ENCODE results near the gene ANKDD1A.

Gene ANKDD1A

DNA sequence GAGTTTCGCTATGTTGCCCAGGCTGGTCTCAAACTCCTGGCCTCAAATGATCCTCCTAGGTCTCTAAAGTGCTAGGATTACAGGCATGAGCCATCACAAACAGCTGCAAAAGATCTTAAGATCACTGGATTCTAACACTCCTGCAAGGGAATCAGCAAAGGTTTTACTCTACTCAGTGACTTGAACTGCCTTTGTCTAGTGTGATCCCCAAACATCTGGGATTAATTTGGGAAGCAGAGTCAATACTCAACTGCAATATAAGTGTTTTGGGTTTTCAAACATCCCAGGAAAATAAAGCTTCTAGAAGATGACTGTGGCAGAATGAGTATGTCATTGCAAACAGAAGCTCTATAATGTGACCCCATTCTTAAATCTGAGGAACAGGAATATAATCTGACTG lies 70.8 kb downstream of the ANKDD1A start:
- H3K4me3 ChIP-seq: no peak overlapping the region
- H3K27me3 ChIP-seq: no peaks in the 10 kb centered on the region
- no peak overlapping the region for H3K4me2 ChIP-seq
- peaks cover 68% of the 10 kb centered on the region for H3K36me3 ChIP-seq
- no peak for TF ChIP-seq Cebpa-rat (IDR thresholded peaks at IDR 0.05)
- H3K27ac ChIP-seq: no peak overlapping the region
- H3K9me3 ChIP-seq: no peaks in the 10 kb centered on the region
- peaks cover 26% of the 10 kb centered on the region for H3K4me1 ChIP-seq
- peaks cover 39% of the 10 kb centered on the region for H4K20me1 ChIP-seq
- H3K9ac ChIP-seq: no peak overlapping the region

DNA sequence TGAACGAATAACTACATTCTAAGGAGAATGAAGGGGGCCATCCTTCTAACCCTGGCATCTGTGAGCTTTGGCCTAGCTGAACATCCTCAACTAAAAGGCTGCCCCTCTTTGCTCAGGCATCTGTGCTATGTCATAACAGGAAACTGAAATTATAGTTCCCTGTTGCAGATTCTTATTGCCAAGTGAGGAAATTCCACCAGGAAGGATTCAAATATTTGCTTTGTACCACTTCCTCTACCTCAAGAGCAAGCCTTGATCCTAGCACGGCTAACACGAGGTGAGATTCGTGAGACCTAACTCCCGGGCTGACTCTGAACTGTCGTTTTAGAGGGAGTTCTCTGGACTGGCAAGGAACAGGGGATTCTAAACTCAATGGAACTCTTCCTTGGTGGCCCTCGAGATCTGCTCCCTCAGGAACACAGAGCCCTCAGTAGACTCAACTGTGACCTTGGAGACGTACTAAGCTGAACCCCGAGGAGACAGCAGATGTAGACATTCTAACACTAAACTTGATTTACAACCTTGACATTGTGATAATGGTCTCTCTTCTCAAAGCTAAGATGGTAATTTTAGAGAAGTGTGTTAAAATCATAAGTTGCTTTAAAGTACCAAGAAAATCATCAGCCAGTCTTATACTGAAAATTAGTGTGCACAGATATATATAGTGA lies 73.8 kb downstream of the ANKDD1A start:
- Histone ChIP-seq H3K4me2 (peak overlapping the region; percentile 34; the same call in 1 of the 2 replicates), H3K4me3 (no peak overlapping the region), H3K9ac (no peak overlapping the region)

DNA sequence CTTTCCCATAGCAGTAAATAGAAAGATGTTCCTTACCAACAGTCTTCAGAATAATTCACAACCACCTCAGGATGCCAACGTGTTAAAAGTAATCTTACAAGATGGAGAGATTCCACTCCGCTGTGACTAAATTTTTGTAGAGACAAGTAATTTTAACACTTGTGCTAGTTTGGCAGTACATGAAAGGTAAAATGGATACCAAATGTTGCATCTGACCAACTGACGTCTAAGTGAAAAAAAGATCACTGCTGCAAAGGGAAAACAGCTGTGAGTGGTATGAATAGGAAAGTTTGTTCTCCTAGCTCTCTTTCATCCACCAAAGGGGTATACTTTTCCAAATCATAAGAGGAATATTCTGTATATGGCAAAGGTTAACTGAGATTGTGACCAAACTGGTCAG lies 75.4 kb downstream of the ANKDD1A start:
- Histone ChIP-seq H3K4me1 (peaks cover 50% of the 10 kb centered on the region), H4K20me1 (peaks cover 49% of the 10 kb centered on the region), H3K4me2 (0 out of 2 replicates have a peak overlapping the region, but pooled peaks have one; percentile 92), H3K9ac (no peak overlapping the region), H3K9me3 (no peaks in the 10 kb centered on the region), H3K4me3 (no peak overlapping the region), H3K27ac (no peak overlapping the region), H3K27me3 (no peaks in the 10 kb centered on the region), H3K36me3 (peaks cover 23% of the 10 kb centered on the region)
- no peak for TF ChIP-seq Cebpa-rat (IDR thresholded peaks at IDR 0.05)

More for the DNA sequence above, 73.8 kb downstream of the ANKDD1A start:
- H3K36me3 ChIP-seq: peaks cover 39% of the 10 kb centered on the region
- H3K27me3 ChIP-seq: no peaks in the 10 kb centered on the region
- H3K27ac ChIP-seq: no peak overlapping the region; the same call in 1 of the 2 replicates
- no peaks in the 10 kb centered on the region for H3K9me3 ChIP-seq
- peaks cover 55% of the 10 kb centered on the region for H4K20me1 ChIP-seq
- peaks cover 47% of the 10 kb centered on the region for H3K4me1 ChIP-seq
- TF ChIP-seq Cebpa-rat (IDR thresholded peaks at IDR 0.05): no peak

DNA sequence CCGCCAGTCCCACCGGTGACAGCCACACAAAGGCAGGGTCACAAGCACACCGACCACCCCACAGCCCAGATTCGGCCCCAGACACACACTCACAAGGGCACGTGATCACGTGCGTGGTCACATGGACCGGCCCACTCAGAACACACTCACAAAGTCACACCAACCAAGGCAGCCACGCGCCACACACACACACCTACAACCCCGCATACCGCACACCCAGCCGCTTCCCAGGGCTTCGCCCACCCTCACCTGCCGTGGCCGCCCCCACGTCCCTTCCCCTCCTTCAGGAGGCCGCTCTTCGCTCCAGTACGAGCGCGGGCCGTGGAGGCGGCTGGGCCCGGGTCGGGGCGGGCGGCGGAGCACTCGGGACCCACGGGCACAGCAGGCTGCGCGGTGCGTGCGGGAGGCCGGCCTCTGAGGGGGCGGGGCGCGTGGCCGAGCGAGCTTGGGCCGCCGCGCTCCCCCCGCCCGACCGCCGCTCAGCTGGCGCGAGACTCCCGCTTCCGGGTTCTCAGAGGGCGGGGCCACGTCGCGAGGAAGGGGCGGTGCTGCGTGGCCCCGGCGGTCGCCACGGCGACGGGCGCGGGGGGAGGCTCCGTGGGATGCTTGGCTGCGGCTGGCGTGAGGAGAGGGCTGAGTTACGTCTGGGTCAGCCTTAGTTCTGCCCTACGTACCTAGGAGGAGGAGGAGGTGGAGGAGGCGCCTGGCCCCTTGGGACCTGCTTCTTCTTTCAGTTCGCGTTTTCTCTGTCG lies 77.9 kb downstream of the ANKDD1A start, which contains the start of gene SPG21:
SPG21 (minus strand) TSS at position 499 of the 752 bp plus-strand sequence. CDS start 6,345 bp downstream, outside the sequence.
- Histone ChIP-seq H3K4me2 (peak within 1 kb of the TSS; percentile 92), H3K9me3 (no peaks in the 10 kb centered on the region), H3K4me1 (peaks cover 50% of the 10 kb centered on the region), H3K36me3 (no peaks in the 10 kb centered on the region), H3K27ac (peak within 1 kb of the TSS; percentile 91), H3K9ac (peak within 1 kb of the TSS; percentile 92), H4K20me1 (peaks cover 33% of the 10 kb centered on the region; the same call in 1 of the 2 replicates), H3K4me3 (peak within 1 kb of the TSS; percentile 98), H3K27me3 (no peaks in the 10 kb centered on the region)
- no peak for TF ChIP-seq Cebpa-rat (IDR thresholded peaks at IDR 0.05)

DNA sequence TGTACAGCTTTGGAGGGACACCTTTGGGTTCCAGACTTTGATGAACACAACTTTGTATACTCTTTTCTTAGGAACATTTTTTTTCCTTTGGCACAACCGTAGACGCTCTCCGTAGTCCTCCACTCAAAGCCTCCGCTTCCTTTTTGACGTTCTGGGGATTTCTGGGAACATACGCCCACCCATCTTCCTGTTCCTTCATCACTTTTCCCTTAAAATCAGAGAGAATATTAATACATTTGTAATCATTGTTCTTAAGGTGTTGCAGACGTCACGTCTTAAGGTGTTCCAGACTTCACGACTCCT lies 78.4 kb downstream of the ANKDD1A start:
- peak overlapping the region; percentile 91; the same call in 1 of the 2 replicates for H3K27ac ChIP-seq
- peaks cover 47% of the 10 kb centered on the region for H3K4me1 ChIP-seq
- H4K20me1 ChIP-seq: peaks cover 27% of the 10 kb centered on the region; the same call in 1 of the 2 replicates
- no peaks in the 10 kb centered on the region for H3K27me3 ChIP-seq
- H3K9me3 ChIP-seq: no peaks in the 10 kb centered on the region
- H3K9ac ChIP-seq: peak overlapping the region; percentile 92
- TF ChIP-seq Cebpa-rat (IDR thresholded peaks at IDR 0.05): no peak
- no peaks in the 10 kb centered on the region for H3K36me3 ChIP-seq
- H3K4me3 ChIP-seq: peak overlapping the region; percentile 98
- H3K4me2 ChIP-seq: peak overlapping the region; percentile 92

DNA sequence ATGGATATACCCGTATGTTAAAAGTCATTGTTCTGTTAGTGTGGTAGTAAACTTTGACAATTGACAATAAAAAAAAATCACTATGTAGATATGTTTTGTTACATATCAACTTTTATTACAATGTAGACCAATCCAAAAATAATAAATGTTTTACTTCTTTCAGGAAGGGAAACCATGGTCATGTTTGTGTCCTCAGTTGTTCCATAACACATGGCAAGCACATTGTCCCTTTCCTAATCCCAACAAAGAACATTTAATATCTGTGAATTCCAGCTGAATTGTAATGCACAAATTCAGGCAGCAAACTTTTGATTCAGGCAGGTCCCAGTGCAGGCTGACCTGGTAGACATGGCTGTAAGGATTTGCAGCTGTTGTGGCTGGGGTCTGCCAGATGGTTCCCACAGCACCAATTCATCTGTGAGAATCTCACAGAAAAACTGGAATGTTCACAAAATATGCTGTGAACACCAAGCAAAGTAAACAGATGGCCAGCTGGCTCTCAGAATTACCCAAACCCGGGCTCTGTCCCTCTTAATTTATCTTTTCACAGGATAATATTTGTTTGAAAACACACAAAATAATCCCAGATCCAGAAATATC lies 79.9 kb downstream of the ANKDD1A start:
- TF ChIP-seq Cebpa-rat (IDR thresholded peaks at IDR 0.05): no peak
- no peaks in the 10 kb centered on the region for H3K36me3 ChIP-seq
- H3K9ac ChIP-seq: no peak overlapping the region
- no peaks in the 10 kb centered on the region for H3K9me3 ChIP-seq
- no peak overlapping the region for H3K4me2 ChIP-seq
- no peak overlapping the region for H3K27ac ChIP-seq
- peaks cover 32% of the 10 kb centered on the region for H3K4me1 ChIP-seq
- H3K27me3 ChIP-seq: no peaks in the 10 kb centered on the region
- peaks cover 16% of the 10 kb centered on the region; the same call in 1 of the 2 replicates for H4K20me1 ChIP-seq
- H3K4me3 ChIP-seq: no peak overlapping the region

DNA sequence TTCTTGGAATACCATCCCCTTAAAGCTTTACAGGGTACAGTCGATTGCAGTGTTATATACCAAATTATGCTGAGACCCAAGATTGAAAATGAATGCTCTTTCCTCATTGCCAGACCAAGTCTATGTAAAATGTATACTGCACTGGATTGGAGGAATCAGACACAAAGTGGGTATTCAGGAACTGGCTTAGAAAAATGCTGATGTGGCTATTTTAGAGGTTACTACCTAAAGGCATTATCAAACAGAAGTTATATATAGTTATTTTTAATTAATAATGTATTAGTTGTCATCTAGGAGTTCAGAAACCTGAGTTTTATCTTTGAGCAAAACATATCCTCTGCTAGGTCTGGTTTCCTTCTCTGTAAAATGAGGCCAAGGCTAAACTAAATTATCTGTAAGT lies 81.6 kb downstream of the ANKDD1A start:
- no peaks in the 10 kb centered on the region for H3K9me3 ChIP-seq
- H3K27ac ChIP-seq: no peak overlapping the region
- H3K4me2 ChIP-seq: no peak overlapping the region
- H3K4me3 ChIP-seq: no peak overlapping the region
- peaks cover 7% of the 10 kb centered on the region; the same call in 1 of the 2 replicates for H4K20me1 ChIP-seq
- H3K9ac ChIP-seq: no peak overlapping the region
- no peaks in the 10 kb centered on the region for H3K27me3 ChIP-seq
- H3K36me3 ChIP-seq: no peaks in the 10 kb centered on the region
- H3K4me1 ChIP-seq: peaks cover 16% of the 10 kb centered on the region
- no peak for TF ChIP-seq Cebpa-rat (IDR thresholded peaks at IDR 0.05)

DNA sequence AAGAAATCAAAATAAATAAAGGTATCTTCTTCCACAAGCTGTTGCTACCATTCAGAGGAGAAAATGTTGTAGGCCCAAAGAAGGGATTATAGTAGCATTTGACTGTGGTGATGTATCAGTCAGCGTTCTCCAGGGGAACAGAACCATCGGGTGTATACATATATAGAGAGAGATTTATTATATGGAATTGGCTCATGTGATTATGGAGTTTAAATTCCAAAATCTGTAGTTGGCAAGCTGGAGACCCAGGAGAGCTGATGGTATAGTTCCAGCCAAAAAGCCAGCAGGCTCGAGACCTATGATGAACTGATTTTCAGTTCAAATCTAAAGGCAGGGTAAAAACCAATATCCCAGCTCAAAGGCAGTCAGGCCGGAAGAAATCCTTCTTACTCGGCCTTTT lies 85.4 kb downstream of the ANKDD1A start:
- Histone ChIP-seq H4K20me1 (no peaks in the 10 kb centered on the region), H3K9me3 (no peaks in the 10 kb centered on the region), H3K4me2 (no peak overlapping the region), H3K27ac (no peak overlapping the region), H3K9ac (no peak overlapping the region), H3K4me1 (0 out of 2 replicates have a peak, but pooled peaks cover 6% of the 10 kb centered on the region), H3K27me3 (no peaks in the 10 kb centered on the region), H3K36me3 (peaks cover 10% of the 10 kb centered on the region), H3K4me3 (no peak overlapping the region)
- no peak for TF ChIP-seq Cebpa-rat (IDR thresholded peaks at IDR 0.05)

DNA sequence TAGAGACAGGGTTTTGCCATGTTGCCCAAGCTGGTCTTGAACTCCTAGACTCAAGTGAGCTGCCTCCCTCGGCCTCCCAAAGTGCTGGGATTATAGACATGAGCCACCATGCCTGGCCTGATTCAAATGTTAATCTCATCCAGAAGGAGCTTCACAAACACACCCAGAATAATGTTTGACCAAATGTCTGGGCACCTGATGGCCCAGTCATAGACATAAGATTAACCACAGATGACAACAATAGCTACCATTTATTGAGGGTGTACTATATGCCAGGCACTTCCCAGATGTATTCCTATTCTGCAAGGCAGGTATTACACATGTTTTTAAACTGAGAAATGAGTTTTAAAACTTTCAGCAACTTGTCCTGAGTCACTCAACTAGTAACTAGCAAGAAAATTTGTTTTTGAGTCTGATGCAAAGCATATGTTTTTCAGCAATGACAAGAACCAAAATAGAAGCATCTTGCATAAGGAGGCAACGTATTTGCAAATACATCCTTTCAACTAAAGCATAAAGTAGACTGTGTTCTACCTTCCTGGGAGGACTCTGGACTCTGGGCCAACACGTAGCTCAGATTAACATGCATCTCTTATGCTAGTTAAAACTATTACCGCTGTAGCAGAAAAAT lies 86.2 kb downstream of the ANKDD1A start:
- H3K9ac ChIP-seq: no peak overlapping the region
- no peaks in the 10 kb centered on the region for H4K20me1 ChIP-seq
- 0 out of 2 replicates have a peak, but pooled peaks cover 6% of the 10 kb centered on the region for H3K4me1 ChIP-seq
- no peak for TF ChIP-seq Cebpa-rat (IDR thresholded peaks at IDR 0.05)
- no peak overlapping the region for H3K27ac ChIP-seq
- H3K36me3 ChIP-seq: peaks cover 18% of the 10 kb centered on the region
- H3K4me2 ChIP-seq: no peak overlapping the region
- H3K9me3 ChIP-seq: no peaks in the 10 kb centered on the region
- no peak overlapping the region for H3K4me3 ChIP-seq
- no peaks in the 10 kb centered on the region for H3K27me3 ChIP-seq
